GM21526 (cell line): ENCODE measurements around the gene ZNF429.
"Not testable (repeated sequence)": the region's sequence is repeated elsewhere in the genome, so short reads cannot be mapped to it uniquely, and the experiment has no call there.

ENCODE experiments used
- ATAC-seq: cut with Tn5 transposase; IDR thresholded peaks from one replicate; pipeline ENCODE4 v1.9.1; 2021; ENCODE audit warnings: moderate library complexity; ENCODE audit not compliant: unreplicated experiment, low FRiP score

Gene ZNF429

GRCh38 chr19:21587549-21587948 is 82.1 kb downstream of the ZNF429 start:
- ATAC-seq, result no peak

GRCh38 chr19:21588065-21588601 is 82.7 kb downstream of the ZNF429 start:
- no peak for ATAC-seq

GRCh38 chr19:21590867-21591266 is 85.5 kb downstream of the ZNF429 start:
- ATAC-seq, result no peak

GRCh38 chr19:21593008-21593481 is 87.6 kb downstream of the ZNF429 start:
- ATAC-seq, result no peak

DNA sequence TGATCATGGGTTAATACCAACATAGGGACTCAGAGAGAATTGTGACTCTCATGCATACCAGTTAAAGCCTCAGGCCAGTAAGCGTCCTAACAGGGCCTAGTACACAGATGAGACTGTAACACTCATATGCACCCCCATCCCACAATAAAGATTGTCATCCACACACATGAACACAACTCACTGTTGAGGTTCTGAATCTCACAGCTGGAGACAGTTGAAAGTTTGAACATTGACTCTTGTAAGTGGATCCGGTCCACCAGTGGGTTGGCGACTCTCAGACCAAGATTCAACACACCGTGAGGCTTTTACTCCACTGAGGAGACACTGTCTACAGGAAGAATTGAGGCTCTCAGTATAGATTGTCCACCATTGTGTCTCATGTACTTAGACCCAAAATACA is 88.1 kb downstream of the ZNF429 start:
- ATAC-seq, result no peak

DNA sequence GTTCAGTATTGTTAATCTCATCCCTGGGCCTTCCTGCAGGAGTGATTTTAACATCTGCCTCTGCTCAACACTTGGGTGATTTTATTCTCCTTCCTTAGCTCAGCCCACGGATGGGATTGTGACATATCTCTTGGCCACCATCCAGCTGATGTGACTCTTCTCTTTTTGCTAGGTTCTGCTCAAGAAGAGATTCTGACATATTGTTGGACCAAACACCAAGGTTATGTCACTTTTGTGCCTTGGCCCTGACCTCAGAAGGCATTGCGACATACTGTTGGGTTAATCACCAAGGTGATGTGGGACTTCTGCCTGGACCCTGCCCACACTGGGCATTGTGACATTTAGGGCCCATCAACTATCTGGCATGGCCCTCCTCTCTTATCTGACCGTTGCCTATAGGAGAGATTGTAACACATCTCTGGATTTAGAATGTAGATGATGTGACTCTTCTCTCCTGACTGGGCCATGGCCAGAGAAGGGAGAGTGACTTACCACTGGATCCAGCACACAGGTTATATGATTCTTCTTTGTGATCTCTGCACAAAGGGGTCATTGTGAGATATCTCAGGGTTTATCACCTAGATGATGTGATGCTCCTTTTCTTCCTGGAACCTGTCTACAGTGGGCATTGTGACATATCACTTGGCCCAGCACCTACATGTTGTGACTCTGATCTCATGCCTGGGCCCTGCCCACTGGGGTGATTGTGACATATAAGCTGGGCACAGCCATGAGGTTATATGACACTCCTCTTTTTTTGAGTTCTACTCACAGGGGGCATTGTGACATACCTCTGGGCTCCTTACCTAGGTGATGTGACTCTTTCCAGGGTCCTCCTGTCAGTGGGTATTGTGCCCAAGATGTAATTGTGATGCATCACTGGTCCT is 88.8 kb downstream of the ZNF429 start:
- no peak for ATAC-seq

DNA sequence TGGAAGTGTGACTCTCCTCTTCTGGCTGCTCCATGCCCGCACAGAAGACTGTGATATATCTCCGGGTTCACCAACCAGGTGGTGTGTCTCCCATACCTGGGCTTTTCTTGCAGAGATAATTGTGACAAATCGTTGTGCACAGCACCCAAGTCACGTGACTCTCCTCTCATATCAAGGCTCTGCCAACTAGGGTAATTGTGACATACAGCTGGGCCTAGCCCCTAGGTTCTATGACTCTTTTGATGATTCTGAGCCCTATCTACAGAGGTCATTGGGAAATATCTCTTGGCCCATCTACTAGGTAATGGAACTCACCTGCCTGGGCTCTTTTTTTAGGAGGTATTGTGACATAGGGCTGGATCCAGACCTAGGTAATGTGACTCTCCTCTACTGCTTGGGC is 89.8 kb downstream of the ZNF429 start:
- ATAC-seq, result no peak

DNA sequence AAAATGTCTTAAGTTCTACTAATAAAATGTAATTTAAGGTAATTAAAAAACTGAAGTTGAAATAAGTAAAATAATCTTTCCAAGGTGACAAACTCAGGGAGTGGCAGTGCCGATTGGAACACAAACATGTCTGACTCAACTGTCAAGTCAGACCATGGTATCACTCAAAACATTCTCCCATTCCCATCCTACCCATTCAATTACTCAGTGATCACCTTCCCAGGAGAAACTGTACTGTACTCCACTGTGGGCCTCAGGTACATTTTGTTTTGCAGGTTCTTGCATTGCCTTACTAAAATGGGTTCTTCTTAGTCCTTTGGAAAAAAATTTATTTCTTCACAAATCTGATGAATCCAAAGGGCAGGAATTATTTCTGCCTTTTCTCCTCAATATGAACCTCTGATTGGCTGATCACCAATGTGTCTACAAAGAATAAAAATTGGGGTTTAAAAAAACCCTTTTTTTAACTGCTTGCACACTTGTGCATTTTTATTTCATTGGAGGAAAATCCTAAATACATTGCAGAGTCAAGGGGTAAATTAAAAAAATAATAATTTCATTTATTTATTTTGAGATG is 96.8 kb downstream of the ZNF429 start:
- ATAC-seq, result no peak

DNA sequence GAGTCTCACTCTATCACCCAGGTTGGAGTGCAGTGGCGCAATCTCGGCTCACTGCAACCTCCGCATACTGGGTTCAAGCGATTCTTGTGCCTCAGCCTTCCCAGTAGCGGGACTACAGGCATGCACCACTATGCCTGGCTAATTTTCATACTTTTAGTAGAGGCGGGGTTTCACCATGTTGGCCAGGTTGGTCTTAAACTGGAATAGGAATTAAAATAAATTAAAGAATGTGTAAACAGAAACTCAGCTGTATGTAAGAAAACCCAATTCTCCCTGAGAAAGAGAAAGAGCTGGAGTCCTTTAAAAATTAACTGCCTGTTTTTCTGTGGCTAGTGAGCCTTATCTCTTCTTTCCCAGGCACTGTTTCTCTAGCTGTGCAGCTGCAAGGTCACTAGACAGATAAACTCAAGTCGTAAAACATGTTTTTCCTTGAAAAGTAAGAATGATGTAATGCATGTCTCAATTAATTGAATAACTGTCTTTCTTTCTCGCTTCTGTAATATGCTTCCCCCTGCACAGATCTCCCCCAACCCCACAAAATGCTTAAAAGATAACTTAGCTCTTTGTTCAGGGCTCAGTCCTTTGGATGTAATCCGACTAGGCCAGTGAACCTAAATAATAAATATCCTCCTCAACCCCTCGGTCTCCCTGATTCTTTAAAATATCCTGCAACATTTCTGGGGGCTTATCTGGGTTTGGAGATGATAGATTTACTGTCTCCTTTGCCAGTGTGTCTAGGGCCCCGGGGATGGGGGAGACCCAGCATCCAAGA is 97.4 kb downstream of the ZNF429 start:
- ATAC-seq, result not testable (repeated sequence)

GRCh38 chr19:21603431-21604231 is 98.2 kb downstream of the ZNF429 start:
- no peak for ATAC-seq

- no peak for ATAC-seq
These were observed 99.0 kb downstream of the ZNF429 start for GRCh38 chr19:21604351-21604926.
